ENCODE data around the gene ADGRE2.
"Not testable (repeated sequence)": the region's sequence is repeated elsewhere in the genome, so short reads cannot be mapped to it uniquely, and the experiment has no call there.

The ADGRE2 gene

DNA sequence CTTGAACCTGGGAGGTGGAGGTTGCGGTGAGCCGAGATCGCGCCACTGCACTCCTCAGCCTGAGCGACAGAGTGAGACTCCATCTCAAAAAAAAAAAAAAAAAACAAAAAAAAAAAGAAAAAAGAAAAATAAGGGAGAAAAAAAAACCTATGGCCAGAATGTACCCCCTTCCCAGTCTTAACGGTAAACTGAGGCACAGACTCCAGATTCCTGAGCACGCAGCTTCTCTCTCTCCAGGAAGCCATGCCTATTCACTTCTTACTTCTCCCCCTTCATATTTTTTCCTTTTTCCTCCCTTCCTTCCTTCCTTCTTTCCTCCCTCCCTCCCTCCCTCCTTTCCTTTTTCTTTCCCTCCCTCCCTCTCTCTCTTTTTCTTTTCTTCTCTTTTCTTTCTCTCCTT, 5.4 kb downstream of the ADGRE2 start:
- no peak for DNase-seq (ENCODE audit: extremely low read depth, low read depth)
- TF ChIP-seq, protein P1, sequence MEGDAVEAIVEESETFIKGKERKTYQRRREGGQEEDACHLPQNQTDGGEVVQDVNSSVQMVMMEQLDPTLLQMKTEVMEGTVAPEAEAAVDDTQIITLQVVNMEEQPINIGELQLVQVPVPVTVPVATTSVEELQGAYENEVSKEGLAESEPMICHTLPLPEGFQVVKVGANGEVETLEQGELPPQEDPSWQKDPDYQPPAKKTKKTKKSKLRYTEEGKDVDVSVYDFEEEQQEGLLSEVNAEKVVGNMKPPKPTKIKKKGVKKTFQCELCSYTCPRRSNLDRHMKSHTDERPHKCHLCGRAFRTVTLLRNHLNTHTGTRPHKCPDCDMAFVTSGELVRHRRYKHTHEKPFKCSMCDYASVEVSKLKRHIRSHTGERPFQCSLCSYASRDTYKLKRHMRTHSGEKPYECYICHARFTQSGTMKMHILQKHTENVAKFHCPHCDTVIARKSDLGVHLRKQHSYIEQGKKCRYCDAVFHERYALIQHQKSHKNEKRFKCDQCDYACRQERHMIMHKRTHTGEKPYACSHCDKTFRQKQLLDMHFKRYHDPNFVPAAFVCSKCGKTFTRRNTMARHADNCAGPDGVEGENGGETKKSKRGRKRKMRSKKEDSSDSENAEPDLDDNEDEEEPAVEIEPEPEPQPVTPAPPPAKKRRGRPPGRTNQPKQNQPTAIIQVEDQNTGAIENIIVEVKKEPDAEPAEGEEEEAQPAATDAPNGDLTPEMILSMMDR (IDR thresholded peaks at IDR 0.05; ENCODE audit: low read depth, low read length), result no peak

DNA sequence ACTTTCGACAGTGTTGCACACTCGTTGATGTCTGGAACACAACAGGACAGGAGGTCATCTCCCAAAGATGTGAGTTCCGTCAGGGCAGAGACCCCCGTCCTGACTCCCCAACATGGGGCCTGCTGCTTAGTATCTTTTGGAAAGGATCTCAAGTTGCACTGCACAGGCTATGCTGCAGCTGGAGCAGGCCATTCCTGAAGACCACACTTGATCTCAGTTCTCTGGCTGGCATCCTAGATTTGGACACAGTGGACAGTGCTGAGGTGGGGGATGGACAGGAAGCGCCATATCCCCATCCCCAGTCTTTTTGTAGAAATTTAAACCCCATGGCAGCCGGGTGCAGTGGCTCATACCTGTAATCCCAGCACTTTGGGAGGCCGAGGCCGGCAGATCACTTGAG, 5.9 kb downstream of the ADGRE2 start:
- TF ChIP-seq, protein P1 (IDR thresholded peaks at IDR 0.05; ENCODE audit: low read depth, low read length), result no peak
- no peak for DNase-seq (ENCODE audit: extremely low read depth, low read depth)

DNA sequence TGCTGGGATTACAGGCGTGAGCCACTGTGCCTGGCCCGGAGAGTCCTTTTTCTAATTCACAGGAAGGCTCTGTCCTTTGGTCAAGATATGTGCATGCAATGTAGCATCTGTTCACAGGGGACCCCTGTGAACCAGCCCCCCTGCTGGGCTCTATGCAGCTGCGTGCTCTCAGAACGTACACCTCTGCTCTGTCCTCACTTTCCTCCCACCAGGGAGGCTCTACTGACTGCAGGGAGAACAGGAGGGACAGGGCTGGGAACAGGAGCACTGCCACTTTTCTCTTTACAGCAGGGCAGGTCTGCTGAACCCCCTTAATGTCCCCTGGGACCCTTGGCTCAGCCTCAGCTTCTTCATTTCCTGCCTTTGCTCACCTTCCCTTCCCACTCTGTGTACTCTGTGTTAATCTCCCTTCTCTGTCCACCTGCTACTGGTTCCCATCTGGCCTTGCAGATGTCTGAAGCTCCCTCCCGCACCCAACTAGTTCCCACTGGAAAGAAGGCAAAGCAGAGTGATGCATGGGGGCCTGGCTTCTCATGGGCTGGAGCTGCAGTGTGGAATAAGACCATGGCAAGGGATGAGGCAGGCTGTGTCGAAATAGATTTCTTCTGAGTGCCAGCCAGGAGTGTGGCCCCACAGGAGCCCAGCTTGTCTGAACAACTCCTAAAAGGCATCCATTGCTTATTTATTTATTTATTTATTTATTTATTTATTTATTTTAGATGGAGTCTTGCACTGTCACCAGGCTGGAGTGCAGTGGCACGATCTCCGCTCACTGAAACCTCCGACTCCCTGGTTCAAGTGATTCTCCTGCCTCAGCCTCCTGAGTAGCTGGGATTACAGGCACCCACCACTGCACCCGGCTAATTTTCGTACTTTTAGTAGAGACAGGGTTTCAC, 7.2 kb downstream of the ADGRE2 start:
- no peak for DNase-seq (ENCODE audit: extremely low read depth, low read depth)
- TF ChIP-seq, protein P1 (IDR thresholded peaks at IDR 0.05; ENCODE audit: low read depth, low read length), result no peak

DNA sequence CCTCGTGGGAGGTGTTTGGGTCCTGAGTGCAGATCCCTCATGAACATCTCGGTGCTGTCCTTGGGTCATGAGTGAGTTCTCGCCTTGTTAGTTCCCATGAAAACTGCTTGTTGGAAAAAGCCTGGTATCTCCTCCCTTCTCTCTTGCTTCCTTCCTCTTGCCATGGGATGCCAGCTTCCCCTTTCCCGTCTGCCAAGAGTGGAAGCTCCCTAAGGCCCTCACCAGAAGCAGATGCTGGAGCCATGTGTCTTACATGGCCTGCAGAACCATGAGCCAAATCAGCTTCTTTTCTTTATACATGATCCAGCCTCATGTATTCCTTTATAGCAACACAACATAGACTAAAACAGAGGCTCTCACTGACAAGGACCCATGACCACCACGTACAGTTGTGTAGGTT, 8.2 kb downstream of the ADGRE2 start:
- TF ChIP-seq, protein P1 (IDR thresholded peaks at IDR 0.05; ENCODE audit: low read depth, low read length), result no peak
- DNase-seq (ENCODE audit: extremely low read depth, low read depth), result no peak

DNA sequence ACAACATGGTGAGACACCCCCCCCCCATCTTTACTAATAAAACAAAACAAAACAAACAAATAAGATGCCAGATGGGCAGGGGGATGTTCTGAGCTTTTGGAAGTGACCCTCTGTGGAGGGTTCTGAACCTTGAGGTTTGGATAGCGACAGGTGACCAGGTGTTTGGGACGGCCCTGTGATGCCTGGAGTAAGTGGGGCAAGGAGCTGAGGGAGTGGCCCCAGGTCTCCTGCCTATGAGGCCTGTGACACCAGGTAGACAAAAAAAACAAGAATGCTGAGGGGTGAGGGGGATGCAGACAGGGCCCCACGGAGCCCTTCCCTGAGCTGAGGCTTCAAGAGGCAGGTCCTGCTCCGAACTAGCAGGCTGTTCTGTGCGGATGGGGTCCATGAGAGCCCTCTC, 9.2 kb downstream of the ADGRE2 start:
- TF ChIP-seq, protein P1 (IDR thresholded peaks at IDR 0.05; ENCODE audit: low read depth, low read length), result no peak
- DNase-seq (ENCODE audit: extremely low read depth, low read depth), result no peak

DNA sequence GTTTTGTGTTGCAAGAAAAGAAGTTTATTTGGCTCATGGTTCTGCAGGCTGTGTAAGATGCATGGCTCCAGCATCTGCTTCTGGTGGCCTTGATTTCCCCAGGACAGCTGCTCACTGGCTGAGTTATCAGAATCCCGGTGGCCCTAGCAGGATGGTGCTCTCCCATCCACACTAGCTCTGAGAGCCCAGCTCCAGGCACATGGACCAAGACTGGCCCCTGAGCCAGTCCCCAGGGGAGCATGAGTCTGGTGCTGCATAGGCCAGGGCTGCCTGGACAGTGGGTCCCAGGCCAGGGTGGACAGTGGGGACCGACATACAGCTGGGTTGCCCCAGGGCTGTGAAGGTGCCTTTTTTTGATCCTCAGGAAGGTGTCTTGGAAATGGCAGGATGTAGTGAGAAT, 10.4 kb downstream of the ADGRE2 start:
- no peak for DNase-seq (ENCODE audit: extremely low read depth, low read depth)
- TF ChIP-seq, protein P1 (IDR thresholded peaks at IDR 0.05; ENCODE audit: low read depth, low read length), result no peak

DNA sequence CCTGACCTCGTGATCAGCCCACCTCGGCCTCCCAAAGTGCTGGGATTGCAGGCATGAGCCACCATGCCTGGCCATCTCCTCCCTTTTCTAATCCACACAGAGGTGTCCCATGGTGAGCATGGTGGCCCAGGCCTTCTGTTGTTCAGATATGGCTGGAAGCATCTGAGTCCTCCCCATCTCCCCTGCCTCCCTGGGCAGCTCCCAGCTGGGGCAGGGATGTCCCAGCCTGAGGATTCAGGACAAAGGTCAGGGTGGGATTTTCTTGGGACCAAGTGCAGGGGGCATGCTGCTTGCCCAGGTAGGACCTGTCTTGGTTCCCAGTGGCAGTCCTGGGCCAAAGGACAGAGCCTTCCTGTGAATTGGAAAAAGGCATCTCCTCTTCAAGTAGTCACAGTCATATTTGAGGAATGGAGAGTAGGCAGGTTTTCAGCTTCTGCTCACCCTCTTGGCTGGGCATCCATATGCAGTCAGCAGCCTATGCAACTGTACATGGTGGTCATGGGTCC, 10.8 kb downstream of the ADGRE2 start:
- no peak for DNase-seq (ENCODE audit: extremely low read depth, low read depth)
- TF ChIP-seq, protein P1 (IDR thresholded peaks at IDR 0.05; ENCODE audit: low read depth, low read length), result no peak

DNA sequence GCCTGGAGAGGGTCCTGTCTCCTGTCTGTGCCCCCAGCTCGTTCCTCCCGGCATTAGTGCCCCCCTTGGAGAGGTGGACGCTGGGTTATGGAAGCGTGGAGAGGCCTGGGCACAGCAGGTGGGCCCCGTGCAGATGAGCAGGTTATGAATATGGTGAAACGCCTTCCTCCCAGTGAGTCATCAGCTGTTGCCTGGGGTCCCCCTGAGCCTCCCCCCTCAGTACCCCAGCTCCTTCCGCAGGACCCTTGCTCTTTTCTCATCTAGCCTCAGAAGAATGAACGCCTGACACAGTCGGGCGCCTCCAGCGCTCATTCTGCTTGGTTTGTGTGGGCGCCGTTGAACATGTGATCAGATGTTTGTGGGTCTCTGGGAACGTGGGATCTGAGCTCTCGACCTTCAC, 12.5 kb downstream of the ADGRE2 start:
- DNase-seq (ENCODE audit: extremely low read depth, low read depth), result not testable (repeated sequence)

DNA sequence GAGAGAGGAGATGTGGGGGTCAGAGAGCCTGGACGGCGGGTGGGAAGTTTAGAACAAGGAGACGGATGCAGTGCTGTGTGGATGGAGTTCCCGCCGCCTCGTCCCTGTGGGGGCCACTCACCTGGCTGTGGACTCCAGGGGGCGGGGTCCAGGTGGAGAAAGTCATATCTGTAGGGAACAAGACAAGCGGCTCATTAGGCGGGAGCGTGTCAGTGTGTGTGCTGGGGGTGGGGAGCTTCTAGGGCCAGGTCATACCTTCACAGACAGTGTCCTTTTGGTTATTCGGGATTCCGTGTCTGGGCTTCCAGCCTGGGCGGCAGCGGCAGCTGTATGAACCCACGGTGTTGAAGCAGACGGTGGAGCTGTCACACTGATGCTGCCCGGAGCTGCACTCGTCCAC, 13.0 kb downstream of the ADGRE2 start:
- not testable (repeated sequence) for DNase-seq (ENCODE audit: extremely low read depth, low read depth)

Measured in AG09319 (cell line).